Liver (tissue), 9 donors: ENCODE results near the gene MAP7D1. TPM values are rescaled to one million over a fixed set of nuclear protein-coding genes. Genes with fewer than 3 reads are reported as not detected.

Source experiments
- DNase-seq: peaks from one replicate; pipeline ENCODE4 v3.0.0-alpha.2; 2017; ENCODE audit warnings: low spot score
- H3K27ac ChIP-seq, 2 donors: one replicate each; pipeline ENCODE4 v1.7.0; 2013; ENCODE audit warnings: inconsistent platforms in 2 of 2, low read length in 2 of 2, control low read depth in 1 of 2, low read depth in 1 of 2, mild to moderate bottlenecking in 1 of 2
- H3K27me3 ChIP-seq, 4 donors: one replicate each; pipeline versions ENCODE4 v1.6.1 to v1.7.0; 2013; ENCODE audit warnings: low read length in 3 of 4, inconsistent platforms in 1 of 4, mild to moderate bottlenecking in 1 of 4, moderate library complexity in 1 of 4; ENCODE audit not compliant: control insufficient read depth in 4 of 4, insufficient read depth in 4 of 4
- H3K36me3 ChIP-seq, 4 donors: one replicate each; pipeline versions ENCODE4 v1.6.1 to v1.7.0; 2013; ENCODE audit warnings: low read length in 3 of 4, mild to moderate bottlenecking in 3 of 4, low read depth in 1 of 4, moderate library complexity in 1 of 4; ENCODE audit not compliant: control insufficient read depth in 4 of 4, insufficient read depth in 3 of 4
- H3K4me1 ChIP-seq, 4 donors: one replicate each; pipeline versions ENCODE4 v1.6.1 to v1.7.0; 2013; ENCODE audit warnings: low read length in 3 of 4, mild to moderate bottlenecking in 3 of 4, moderate library complexity in 1 of 4; ENCODE audit not compliant: control insufficient read depth in 4 of 4, insufficient read depth in 4 of 4
- H3K4me3 ChIP-seq, 3 donors: one replicate each; pipeline versions ENCODE4 v1.6.1 to v1.7.0; 2013; ENCODE audit warnings: low read length in 3 of 3, control low read depth in 1 of 3, low read depth in 1 of 3, mild to moderate bottlenecking in 1 of 3
- H3K9ac ChIP-seq, 2 donors: one replicate each; pipeline ENCODE4 v1.7.0; 2013; ENCODE audit warnings: low read length in 2 of 2, mild to moderate bottlenecking in 2 of 2, moderate library complexity in 2 of 2, control low read depth in 1 of 2, low read depth in 1 of 2
- H3K9me3 ChIP-seq, 4 donors: one replicate each; pipeline versions ENCODE4 v1.6.1 to v1.7.0; 2013; ENCODE audit warnings: low read length in 3 of 4; ENCODE audit not compliant: control insufficient read depth in 4 of 4
- EGR1 ChIP-seq, 2 donors: IDR thresholded peaks; 2 replicates each; pipeline ENCODE4 v1.6.1; 2016 to 2018; ENCODE audit warnings: antibody characterized with exemption in 2 of 2, low read depth in 2 of 2
- FOXA1 ChIP-seq: IDR thresholded peaks from 2 replicates; pipeline ENCODE4 v1.6.1; 2016; ENCODE audit warnings: antibody characterized with exemption
- FOXA2 ChIP-seq: IDR thresholded peaks from 2 replicates; pipeline ENCODE4 v1.6.1; 2016; ENCODE audit warnings: antibody characterized with exemption
- GABPA ChIP-seq, 2 donors: IDR thresholded peaks in 1 of 2; conservative IDR thresholded peaks in 1 of 2; 2 replicates each; pipeline ENCODE4 v1.6.1; 2016; ENCODE audit warnings: antibody characterized with exemption in 2 of 2, mild to moderate bottlenecking in 1 of 2, moderate library complexity in 1 of 2
- HNF4A ChIP-seq, 2 donors: conservative IDR thresholded peaks; 2 replicates each; pipeline ENCODE4 v1.6.1; 2016; ENCODE audit warnings: antibody characterized with exemption in 2 of 2, mild to moderate bottlenecking in 2 of 2
- HNF4G ChIP-seq: IDR thresholded peaks from 2 replicates; pipeline ENCODE4 v1.6.1; 2016; ENCODE audit warnings: antibody characterized with exemption
- JUND ChIP-seq, 2 donors: IDR thresholded peaks; 2 replicates each; pipeline ENCODE4 v1.6.1; 2016; ENCODE audit warnings: antibody characterized with exemption in 2 of 2
- NR2F2 ChIP-seq: IDR thresholded peaks from 2 replicates; pipeline ENCODE4 v1.6.1; 2016; ENCODE audit warnings: antibody characterized with exemption
- RAD21 ChIP-seq, 2 donors: IDR thresholded peaks; 2 replicates each; pipeline ENCODE4 v1.6.1; 2016; ENCODE audit warnings: antibody characterized with exemption in 2 of 2, mild to moderate bottlenecking in 2 of 2
- RXRA ChIP-seq, 2 donors: IDR thresholded peaks; 2 replicates each; pipeline ENCODE4 v1.6.1; 2017 to 2018; ENCODE audit warnings: antibody characterized with exemption in 2 of 2, mild to moderate bottlenecking in 1 of 2
- SP1 ChIP-seq: IDR thresholded peaks from 2 replicates; pipeline ENCODE4 v1.6.1; 2018; ENCODE audit warnings: antibody characterized with exemption, mild to moderate bottlenecking
- TAF1 ChIP-seq: conservative IDR thresholded peaks from 2 replicates; pipeline ENCODE4 v1.6.1; 2016; ENCODE audit warnings: antibody characterized with exemption, mild to moderate bottlenecking
- YY1 ChIP-seq: IDR thresholded peaks from 2 replicates; pipeline ENCODE4 v1.6.1; 2016; ENCODE audit warnings: antibody characterized with exemption, mild to moderate bottlenecking
- WGBS: extraction: QIAGEN DNeasy Blood & Tissue Kit; methylation state at CpG from one replicate; pipeline ENCODE4 v1.1.7; 2013; 5-methylcytosine and 5-hydroxymethylcytosine counted together
- polyA plus RNA-seq, 2 donors: library from polyadenylated mRNA; stranded (reverse) in 1 of 2; unstranded in 1 of 2; fragments of 200-250 nt in 1 of 2; fragments of >200 nt in 1 of 2; fragmentation: Nextera tagmentation in 1 of 2; extraction: Ambion mirVana in 1 of 2; gene quantifications; one replicate each; pipeline versions ENCODE4 v1.2.1 to v1.2.3, GENCODE V29; 2013 to 2015
- total RNA-seq, 2 donors: library from RNA; depleted of rRNA; stranded (reverse); fragments of >200 nt; gene quantifications; one replicate each; pipeline ENCODE4 v1.2.3, GENCODE V29; 2014
- TF ChIP-seq, protein P1 (sequence below): IDR thresholded peaks from 2 replicates; pipeline ENCODE4 v1.6.1; 2016; ENCODE audit warnings: antibody characterized with exemption
- TF ChIP-seq, protein P2 (sequence below): IDR thresholded peaks from 2 replicates; pipeline ENCODE4 v1.6.1; 2016; ENCODE audit warnings: antibody characterized with exemption
- TF ChIP-seq, protein P3 (sequence below): IDR thresholded peaks from 2 replicates; pipeline ENCODE4 v1.6.1; 2016; ENCODE audit warnings: antibody characterized with exemption
- TF ChIP-seq, protein P4 (sequence below): fragments of 150-350 bp; IDR thresholded peaks from 2 replicates; pipeline ENCODE4 v1.5.1; 2017; ENCODE audit warnings: improper control_type of control experiment, low read depth, low read length; ENCODE audit not compliant: missing input control
- donor health status: healthy.
- donor health status: healthy.
- donor health status: healthy.
- donor health status: healthy.
- donor health status: healthy.

MAP7D1 gene
- total and polyA plus RNA-seq, 4 donors: 5.6 to 15.1 (median 12.9) TPM

DNA sequence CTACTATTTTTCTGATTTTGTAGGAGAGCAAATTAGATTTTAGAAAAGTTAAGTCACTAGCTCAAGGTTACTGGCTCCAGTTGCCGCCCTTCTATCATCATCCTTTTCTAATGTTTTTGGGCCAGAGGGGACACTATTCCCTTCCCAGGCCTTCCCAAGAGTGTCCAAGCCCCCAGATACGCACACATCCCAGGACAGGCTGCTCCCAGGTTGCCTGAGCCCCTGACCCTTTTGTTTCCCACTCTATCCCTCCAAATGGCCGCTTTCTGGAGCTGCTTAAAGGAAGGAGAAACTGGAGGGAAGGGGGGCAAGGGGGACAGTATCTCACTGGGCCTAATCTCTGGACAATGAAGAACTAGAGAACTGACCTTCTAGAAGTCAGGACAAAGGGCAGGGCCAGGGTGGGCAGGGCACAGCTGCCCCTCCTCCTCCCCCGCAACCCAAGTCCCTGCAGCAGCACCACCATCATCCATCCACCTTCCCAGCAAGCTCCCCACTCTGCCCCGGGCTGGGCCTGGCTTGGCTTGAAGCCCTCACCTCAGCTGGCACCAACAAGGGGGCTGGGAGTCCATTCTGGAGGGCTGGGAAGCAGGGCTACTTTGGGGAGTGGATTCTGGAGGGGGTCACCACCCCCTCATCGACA is 1.1 kb upstream of the MAP7D1 start:
- WGBS: 47% methylated on average over 6 of the region's 6 CpGs
- peaks cover 1 to 47% (median 28%) of the 10 kb centered on the region in 4 donors for H3K4me1 ChIP-seq
- H3K4me3 ChIP-seq: peak overlapping the region; percentile 81 to 91 (median 83)
- TF ChIP-seq RXRA (IDR thresholded peaks at IDR 0.05): peak in 1 of 2 donors; percentile 13
- TF ChIP-seq EGR1 (IDR thresholded peaks at IDR 0.05; ENCODE audit: low read depth in 2 of 2): no peak
- no peak for TF ChIP-seq YY1
- H3K36me3 ChIP-seq: no peaks in the 10 kb centered on the region
- H3K9me3 ChIP-seq: no peaks in the 10 kb centered on the region
- H3K9ac ChIP-seq: peak overlapping the region; percentile 91 to 97
- H3K27ac ChIP-seq: peak overlapping the region; percentile 95 to 96
- no peaks in the 10 kb centered on the region for H3K27me3 ChIP-seq
- DNase-seq: no peak

DNA sequence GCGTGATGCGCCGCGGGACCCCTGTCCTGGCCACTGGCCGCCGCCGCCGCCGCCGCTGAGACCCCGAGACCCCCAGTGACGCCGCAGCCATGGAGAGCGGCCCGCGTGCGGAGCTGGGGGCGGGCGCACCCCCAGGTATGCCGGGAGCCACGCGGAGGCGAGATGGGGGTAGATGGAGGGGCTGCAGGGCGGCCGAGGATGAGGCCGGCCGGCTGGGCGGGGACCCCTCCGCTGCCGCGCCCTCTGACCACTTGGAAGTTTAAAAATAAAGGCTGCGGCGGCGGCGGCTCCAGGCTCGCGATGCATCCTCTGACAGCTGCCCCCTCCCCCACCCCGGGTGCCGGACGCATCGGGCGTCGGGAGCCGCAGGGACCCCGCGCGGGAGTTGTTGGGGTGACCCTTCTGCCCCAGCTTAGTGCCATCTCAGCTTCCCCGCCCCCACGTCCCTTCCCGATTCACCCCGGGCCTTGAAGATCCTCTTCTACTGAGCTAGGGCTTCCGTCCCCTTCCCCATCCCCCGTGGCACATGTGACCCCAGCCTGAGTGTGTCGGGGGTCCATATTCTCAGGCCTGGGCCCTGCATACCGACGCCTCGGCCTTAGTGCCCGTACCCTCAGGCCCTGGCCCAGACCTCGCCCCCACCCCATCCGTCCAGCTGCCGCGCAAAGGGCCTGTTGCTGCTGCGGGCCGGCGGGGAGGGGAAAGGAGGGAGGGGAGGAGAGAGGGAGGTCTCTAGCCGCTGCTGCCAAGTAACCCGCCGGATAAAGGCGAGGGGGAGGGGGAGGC is 562 bp downstream of the MAP7D1 start:
- DNase-seq: peak; percentile 61
- H3K27ac ChIP-seq: peak overlapping the region; percentile 93 to 95
- WGBS: 2% methylated on average over 69 of the region's 69 CpGs
- no peak for TF ChIP-seq FOXA1
- no peak for TF ChIP-seq GABPA (IDR thresholded peaks at IDR 0.05 in 1 of 2, conservative IDR thresholded peaks at IDR 0.05 in 1 of 2)
- TF ChIP-seq TAF1: no peak
- TF ChIP-seq, protein P1, sequence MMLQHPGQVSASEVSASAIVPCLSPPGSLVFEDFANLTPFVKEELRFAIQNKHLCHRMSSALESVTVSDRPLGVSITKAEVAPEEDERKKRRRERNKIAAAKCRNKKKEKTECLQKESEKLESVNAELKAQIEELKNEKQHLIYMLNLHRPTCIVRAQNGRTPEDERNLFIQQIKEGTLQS: no peak
- TF ChIP-seq, protein P2, sequence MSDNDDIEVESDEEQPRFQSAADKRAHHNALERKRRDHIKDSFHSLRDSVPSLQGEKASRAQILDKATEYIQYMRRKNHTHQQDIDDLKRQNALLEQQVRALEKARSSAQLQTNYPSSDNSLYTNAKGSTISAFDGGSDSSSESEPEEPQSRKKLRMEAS: no peak
- no peak for TF ChIP-seq NR2F2
- TF ChIP-seq, protein P3, sequence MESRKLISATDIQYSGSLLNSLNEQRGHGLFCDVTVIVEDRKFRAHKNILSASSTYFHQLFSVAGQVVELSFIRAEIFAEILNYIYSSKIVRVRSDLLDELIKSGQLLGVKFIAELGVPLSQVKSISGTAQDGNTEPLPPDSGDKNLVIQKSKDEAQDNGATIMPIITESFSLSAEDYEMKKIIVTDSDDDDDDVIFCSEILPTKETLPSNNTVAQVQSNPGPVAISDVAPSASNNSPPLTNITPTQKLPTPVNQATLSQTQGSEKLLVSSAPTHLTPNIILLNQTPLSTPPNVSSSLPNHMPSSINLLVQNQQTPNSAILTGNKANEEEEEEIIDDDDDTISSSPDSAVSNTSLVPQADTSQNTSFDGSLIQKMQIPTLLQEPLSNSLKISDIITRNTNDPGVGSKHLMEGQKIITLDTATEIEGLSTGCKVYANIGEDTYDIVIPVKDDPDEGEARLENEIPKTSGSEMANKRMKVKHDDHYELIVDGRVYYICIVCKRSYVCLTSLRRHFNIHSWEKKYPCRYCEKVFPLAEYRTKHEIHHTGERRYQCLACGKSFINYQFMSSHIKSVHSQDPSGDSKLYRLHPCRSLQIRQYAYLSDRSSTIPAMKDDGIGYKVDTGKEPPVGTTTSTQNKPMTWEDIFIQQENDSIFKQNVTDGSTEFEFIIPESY: no peak
- TF ChIP-seq JUND (IDR thresholded peaks at IDR 0.05): no peak
- TF ChIP-seq, protein P4, sequence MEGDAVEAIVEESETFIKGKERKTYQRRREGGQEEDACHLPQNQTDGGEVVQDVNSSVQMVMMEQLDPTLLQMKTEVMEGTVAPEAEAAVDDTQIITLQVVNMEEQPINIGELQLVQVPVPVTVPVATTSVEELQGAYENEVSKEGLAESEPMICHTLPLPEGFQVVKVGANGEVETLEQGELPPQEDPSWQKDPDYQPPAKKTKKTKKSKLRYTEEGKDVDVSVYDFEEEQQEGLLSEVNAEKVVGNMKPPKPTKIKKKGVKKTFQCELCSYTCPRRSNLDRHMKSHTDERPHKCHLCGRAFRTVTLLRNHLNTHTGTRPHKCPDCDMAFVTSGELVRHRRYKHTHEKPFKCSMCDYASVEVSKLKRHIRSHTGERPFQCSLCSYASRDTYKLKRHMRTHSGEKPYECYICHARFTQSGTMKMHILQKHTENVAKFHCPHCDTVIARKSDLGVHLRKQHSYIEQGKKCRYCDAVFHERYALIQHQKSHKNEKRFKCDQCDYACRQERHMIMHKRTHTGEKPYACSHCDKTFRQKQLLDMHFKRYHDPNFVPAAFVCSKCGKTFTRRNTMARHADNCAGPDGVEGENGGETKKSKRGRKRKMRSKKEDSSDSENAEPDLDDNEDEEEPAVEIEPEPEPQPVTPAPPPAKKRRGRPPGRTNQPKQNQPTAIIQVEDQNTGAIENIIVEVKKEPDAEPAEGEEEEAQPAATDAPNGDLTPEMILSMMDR: no peak
- TF ChIP-seq SP1: no peak
- TF ChIP-seq RAD21 (IDR thresholded peaks at IDR 0.05): no peak
- no peak for TF ChIP-seq YY1
- no peak for TF ChIP-seq HNF4A (conservative IDR thresholded peaks at IDR 0.05)
- TF ChIP-seq FOXA2: no peak
- no peak for TF ChIP-seq EGR1 (IDR thresholded peaks at IDR 0.05; ENCODE audit: low read depth in 2 of 2)
- no peak for TF ChIP-seq HNF4G
- no peak for TF ChIP-seq RXRA (IDR thresholded peaks at IDR 0.05)
- peak overlapping the region; percentile 50 to 56 for H3K9ac ChIP-seq
- no peaks in the 10 kb centered on the region for H3K9me3 ChIP-seq
- peaks cover 3 to 35% (median 17%) of the 10 kb centered on the region in 4 donors for H3K4me1 ChIP-seq
- peak overlapping the region; percentile 67 to 91 (median 72) for H3K4me3 ChIP-seq
- H3K36me3 ChIP-seq: no peaks in the 10 kb centered on the region
- no peaks in the 10 kb centered on the region for H3K27me3 ChIP-seq
